Fibroblast of villous mesenchyme (primary cell): ENCODE measurements around the gene EPHA4. TPM values are rescaled to one million over a fixed set of nuclear protein-coding genes. Genes with fewer than 3 reads are reported as not detected.

Experiments
- DNase-seq: peaks from one replicate; pipeline ENCODE4 v3.0.0-alpha.2; 2010; ENCODE audit warnings: low read depth
- H3K4me3 ChIP-seq: 2 replicates; pipeline ENCODE4 v1.5.1; 2011; ENCODE audit warnings: low read depth, mild to moderate bottlenecking, low read length
- CTCF ChIP-seq: IDR thresholded peaks from 2 replicates; pipeline ENCODE4 v1.5.1; 2012; ENCODE audit warnings: low read depth, mild to moderate bottlenecking, low read length; ENCODE audit not compliant: insufficient read depth
- total RNA-seq: library from RNA; depleted of rRNA; stranded (reverse); fragments of >200 nt; gene quantifications from 2 replicates; pipeline ENCODE4 v1.2.3, GENCODE V29; 2012

Gene EPHA4
- total RNA-seq, 1 donor: 17.3 TPM

DNA sequence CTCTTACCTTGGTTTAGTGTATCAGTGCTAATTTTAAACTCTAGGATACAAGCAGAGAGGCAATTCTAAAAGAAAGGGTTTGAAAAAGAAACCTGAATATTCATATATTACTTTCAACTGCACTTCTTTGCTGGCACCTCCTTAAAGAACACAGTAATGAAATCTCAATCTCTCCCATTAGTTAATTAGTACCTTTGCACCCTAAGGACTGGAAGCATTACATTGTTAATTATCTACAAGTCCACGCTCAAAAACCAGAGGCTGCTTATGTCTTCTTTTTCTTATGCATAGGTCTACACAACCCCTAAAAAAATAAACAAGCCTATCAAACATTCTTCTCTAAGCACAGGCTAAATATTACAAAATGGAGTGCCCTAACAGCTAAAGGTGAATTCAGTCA, 20.2 kb downstream of the EPHA4 start:
- no peak for DNase-seq
- TF ChIP-seq CTCF: no peak
- no peak overlapping the region for H3K4me3 ChIP-seq

GRCh38 chr2:221549143-221549542, 23.0 kb downstream of the EPHA4 start:
- DNase-seq: no peak
- H3K4me3 ChIP-seq: no peak overlapping the region
- TF ChIP-seq CTCF: no peak

DNA sequence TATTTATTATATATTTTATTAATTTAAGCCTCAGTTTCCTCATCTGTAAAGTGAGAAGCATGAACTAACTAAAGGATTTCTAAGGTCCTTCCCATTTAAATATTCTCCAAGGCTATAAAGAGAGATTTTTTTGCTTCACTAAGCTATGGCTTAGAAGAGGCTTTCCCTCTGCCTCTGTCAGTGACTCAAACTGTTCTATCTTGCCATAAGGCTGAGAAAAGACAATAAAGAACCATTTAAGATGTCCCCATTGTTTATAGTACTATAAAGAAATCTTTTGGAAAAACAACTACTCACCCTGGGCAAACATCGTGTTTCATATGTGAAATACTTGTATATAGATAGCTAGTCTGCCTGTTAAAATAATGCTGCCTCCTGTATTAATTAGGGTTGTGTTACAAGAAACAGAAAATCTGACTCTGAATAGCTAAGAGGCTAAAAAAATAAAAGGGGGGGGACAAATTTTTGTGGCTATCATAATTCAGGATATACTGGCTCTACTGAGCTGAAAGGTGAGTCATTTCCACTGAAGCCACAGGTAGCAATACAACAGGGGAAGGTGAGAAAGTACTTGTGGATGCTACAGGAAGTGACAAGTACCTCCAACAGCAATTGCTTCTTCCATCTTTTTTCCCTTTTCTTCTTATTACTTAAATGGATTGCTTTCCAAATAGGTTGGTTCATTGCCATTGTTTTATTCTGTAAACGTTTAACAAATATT, 25.4 kb downstream of the EPHA4 start:
- DNase-seq: no peak
- TF ChIP-seq CTCF: no peak
- no peak overlapping the region for H3K4me3 ChIP-seq

GRCh38 chr2:221541131-221541735, 30.9 kb downstream of the EPHA4 start:
- H3K4me3 ChIP-seq: no peak overlapping the region
- DNase-seq: no peak
- no peak for TF ChIP-seq CTCF

GRCh38 chr2:221539246-221539645, 32.9 kb downstream of the EPHA4 start:
- no peak for TF ChIP-seq CTCF
- no peak overlapping the region for H3K4me3 ChIP-seq
- DNase-seq: no peak

GRCh38 chr2:221535824-221536223, 36.3 kb downstream of the EPHA4 start:
- no peak overlapping the region for H3K4me3 ChIP-seq
- no peak for TF ChIP-seq CTCF
- DNase-seq: no peak
